Activated CD4-positive, alpha-beta T cell treated with anti-CD3 and anti-CD28 coated beads, Interleukin-10, Interleukin-2, amounts not matched to agents 100 ng/mL and 50 ng/mL, durations not matched to agents 16 hours and 8 hours (primary cell): ENCODE results near the gene IZUMO1.
"Not testable (repeated sequence)": the region's sequence is repeated elsewhere in the genome, so short reads cannot be mapped to it uniquely, and the experiment has no call there.

Experiments used
- DNase-seq: peaks from one replicate; pipeline ENCODE4 v3.0.0-alpha.2; 2020

IZUMO1 gene

DNA sequence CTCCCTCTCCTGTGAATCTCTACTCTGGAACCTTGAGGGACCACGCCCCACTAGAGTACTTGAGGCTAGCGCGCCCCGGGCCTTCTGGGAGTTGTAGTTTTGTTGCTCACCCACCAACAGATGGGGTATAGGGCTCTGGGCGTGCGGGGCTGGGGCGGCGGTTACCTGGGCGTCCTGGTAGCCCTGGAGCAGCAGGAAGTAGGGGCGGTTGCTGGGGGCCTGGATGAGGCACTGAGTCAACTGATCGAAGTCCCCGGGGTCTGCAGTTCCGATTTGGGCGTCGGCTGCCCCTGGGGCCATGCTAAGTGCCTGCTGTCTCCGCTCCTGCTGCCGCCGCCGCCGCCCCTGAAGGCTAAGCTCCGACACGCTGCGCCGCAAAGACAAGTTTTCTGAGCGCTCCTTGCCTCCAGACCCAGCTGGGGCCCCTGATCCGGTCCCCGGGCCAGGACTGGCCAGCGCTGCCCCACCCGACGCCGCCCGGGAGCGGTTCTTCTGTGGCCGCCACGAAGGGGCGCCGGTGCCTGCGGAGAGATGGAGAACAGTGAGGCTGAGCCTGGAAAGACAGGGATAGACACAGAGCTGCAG lies 11.6 kb downstream of the IZUMO1 start:
- DNase-seq = no peak

DNA sequence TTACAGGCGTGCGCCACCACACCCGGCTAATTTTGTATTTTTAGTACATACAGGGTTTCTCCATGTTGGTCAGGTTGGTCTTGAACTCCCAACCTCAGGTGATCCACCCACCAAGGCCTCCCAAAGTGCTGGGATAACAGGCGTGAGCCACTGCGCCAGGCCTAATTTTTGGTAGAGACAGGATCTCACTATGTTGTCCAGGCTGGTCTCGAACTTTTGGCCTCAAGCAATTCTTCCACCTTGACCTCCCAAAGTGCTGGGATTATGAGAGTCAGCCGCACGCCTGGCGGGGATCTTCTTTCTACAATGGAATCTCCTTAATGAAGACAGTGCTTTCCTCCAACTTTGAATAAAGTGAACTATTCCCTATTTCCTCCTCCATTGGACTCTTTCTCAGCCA lies 12.1 kb downstream of the IZUMO1 start:
- DNase-seq = no peak

DNA sequence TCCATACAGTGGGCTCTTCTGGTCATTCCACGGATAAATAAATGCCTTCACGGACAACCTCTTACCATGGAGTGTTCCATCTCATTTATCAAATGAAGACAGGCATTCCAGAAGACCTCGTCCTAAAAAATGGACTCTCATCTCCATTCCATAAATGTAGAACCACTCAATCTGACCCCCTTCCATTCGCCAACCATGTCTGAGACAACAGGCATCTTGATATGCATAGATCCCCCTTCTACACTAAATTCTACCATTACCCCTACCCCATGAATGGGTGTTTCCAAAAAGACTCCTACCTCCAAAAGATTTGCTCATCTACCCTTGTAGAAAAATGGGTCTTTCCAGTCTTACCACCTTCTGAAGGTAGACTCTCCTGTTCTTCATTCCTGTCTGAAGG lies 15.3 kb downstream of the IZUMO1 start:
- no peak for DNase-seq

DNA sequence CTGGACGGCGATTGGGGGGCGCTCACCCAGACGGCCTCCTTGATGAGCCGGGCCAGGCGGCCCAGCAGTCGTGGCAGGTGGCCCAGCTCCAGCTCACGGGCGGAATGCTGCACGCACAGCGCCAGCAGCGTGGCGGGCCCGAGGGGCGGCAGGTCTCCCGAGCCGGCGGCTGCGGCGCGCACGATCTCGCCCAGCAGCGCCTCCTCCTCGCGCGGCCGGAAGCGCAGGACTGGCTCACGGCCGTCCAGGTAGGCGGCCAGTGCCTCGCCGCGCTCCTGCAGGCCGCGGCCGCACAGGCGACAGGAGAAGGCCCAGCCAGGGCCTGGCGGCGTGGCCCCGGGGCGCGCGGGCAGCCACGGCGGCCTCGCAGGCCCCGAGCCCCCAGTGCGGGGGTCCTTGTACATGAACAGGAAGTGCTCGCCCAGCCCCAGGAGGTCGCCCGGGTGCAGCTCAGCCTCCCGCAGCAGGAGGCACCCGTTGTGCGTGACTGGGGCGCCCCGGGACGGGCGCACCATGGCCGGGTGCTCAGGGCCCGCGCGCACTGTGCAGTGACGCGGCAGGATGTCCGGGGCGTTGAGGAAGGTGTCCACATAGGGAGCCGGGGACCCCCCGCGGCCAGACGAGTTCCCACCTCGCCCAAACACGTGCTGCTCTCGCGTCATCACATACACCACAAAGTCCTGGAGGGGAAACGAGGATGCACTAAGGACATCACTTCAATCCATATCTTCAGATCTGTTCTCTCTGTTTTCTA lies 17.6 kb downstream of the IZUMO1 start:
- DNase-seq = no peak

DNA sequence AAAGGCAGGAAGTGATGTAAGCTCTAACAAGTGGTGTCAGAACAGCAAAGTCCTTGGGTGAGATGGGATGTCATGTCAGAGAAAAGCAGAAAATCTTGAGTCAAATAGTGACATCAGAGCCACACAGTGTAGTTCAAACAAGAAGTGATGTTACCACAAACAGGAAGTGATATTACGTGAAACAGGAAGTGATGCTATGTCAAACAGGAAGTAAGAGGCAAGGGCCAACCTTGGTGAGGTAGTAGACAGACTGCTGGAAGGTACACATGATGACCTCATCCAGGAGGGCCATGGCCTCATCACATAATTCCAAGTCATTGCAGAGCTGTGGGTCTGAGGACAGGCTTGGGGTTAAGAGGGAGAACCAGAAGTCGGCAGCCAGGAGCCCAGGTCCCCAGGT lies 20.2 kb downstream of the IZUMO1 start:
- DNase-seq = peak; percentile 69

DNA sequence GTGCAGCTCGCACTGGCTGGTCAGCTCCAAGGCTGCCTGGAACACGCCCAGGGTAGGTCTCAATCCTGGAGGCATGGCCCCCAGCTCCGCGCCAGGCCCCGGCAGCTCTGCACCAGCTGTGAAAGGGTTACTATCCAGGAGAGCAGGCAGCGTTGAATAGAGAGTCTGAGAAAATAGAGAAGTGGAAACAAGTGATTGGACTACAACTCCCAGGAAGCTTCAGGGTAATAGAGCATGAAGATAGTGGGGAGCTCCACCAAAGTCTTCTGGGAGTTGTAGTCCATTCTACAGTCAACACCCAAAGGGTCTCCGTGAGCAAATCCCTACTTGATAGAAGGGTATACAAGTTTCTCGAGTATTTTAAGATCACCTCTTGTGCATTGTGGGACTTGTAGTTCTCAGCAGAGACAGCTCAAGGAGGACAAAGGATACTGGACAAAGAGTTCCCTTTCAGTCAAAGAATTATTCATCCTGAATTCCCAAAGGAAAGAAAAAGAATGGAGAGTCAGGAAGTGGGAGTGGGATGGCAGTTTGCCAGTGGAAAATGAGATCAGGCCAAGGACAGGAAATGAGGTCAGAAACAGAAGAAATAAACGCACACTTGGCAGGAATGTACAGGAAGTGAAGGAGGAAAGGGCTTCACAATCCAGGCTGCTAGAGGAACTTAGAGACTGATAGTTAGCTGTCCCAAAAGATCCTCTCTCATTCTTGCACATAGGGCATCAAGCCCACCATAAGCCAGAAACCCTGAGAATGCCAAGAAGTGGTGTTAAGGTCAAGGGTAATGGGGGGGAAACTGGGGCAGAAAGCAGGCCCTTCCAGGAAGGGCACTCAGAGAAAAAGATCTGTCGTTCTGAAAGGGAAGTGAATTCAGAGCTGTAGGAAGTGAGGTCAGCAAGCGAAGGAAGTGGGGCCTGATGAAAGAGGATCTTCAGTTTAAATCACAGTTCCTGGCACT lies 21.6 kb downstream of the IZUMO1 start:
- DNase-seq = peak; percentile 66

DNA sequence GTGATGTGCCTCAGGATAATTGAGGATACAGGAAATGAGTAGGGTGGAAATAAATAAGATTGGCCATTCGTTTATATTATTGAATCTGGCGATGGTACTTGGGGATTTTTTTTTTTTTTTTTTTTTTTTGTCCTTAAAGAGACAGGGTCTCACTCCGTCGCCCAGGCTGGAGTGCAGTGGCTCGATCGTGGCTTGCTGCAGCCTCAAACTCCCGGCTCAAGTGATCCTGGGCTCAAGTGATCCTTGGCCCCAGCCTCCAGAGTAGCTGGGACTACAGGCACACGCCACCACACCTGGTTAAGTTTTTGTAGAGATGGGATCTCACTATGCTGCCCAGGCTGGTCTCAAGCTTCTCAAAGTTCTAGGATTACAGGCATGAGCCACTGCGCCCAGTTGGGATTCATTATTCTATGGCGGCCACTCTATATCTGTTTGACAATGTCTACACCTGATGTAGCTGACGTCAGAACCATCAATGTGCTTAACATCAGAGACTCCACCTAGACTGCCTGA lies 24.5 kb downstream of the IZUMO1 start:
- no peak for DNase-seq

DNA sequence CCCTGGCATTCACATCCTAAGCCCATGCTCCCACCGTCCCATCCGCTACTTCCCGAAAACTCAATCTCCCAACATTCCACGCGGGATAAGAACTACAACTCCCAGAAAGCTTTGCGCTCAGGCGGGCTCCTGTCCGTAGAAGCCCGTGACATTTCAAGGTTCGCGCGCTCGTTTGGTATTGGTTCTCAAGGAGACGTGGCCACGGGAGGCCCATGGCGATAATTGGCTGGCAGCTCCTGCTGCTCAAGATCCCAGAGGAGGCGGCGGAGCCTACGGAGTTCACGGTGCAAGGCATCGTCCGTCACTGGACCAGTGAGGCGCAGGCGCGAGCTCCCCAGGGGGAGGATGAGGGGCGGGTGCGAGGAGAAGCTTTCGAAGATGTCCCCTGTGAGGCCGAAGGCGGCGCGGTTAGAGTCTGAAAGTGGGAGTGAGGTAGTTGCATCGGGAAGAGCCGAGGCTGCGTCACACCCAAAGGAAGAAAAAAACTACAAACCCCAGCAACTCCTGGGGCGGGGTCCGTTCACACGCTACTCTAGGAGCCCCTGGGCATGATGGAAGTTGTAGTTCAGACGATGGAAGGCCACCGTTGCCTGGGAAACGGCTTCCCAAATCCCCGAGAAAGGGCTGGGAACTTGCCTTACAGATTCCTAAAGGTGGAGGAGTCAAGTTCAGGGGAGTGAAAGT lies 26.0 kb downstream of the IZUMO1 start:
- DNase-seq = peak; percentile 97

DNA sequence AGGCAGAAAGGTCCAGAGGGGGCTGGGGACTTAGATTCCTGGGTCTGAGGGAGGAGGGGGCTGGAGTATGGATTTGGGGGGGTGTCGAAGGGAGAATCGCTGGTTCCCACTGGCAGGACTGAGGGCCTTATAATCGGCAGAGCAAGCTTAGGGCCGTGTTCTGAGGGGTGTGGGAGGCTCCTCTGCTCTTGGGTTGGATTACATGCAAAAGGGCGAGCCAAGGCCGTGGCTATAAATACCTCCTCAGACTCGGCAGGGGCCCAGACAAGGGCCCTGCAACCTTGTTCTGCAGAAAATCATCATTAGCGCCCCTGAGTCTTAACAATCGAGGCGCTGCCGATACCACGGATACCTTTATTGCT lies 26.5 kb downstream of the IZUMO1 start:
- no peak for DNase-seq

DNA sequence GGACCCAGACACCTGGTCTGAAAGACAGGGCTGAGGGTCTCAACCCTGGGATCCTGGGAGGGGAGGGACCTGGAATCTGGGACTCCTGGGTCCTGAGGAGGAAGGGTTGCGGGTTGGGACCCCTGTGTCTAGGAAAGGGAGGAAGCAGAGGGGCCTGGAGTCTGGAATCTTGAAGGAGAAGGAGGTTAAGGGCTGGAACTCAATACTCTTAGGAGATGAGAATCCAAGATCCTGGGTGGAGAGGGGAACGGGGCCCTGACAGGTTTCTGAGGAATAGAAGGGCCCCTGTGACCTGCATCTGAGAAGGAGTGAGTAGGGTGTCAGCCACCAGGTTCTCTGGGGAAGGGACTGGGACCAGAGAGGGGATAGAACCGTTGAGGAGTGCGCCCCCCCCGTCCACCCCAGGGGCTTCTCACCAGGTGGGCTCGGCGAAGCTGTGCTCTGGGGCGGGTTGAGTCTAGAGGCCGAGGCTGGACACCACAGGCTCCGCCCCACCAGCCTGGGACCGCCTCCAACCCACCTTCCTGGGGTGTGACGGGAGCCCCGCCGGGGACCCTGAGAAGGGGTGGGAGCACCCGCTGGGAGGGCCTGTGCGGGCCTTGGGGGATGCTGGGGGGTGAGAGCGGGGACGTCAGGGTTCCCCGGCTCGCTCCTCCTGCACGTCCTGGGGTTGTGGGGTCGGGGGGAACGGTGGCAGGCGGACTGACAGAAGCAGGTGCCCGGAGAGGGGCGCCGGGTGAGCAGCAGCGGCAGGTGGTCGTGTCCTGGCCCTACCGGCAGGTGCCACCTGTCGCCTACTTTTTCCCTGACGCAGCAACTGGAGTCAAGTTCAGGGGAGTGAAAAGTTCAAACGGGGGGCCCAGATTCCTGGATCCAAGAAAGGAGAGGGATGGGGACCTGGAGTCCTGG lies 27.2 kb downstream of the IZUMO1 start, which contains the start of gene MAMSTR:
MAMSTR (minus strand) TSS at position 463 of the 909 bp plus-strand sequence. CDS start 694 bp downstream, outside the sequence.
- no peak for DNase-seq

DNA sequence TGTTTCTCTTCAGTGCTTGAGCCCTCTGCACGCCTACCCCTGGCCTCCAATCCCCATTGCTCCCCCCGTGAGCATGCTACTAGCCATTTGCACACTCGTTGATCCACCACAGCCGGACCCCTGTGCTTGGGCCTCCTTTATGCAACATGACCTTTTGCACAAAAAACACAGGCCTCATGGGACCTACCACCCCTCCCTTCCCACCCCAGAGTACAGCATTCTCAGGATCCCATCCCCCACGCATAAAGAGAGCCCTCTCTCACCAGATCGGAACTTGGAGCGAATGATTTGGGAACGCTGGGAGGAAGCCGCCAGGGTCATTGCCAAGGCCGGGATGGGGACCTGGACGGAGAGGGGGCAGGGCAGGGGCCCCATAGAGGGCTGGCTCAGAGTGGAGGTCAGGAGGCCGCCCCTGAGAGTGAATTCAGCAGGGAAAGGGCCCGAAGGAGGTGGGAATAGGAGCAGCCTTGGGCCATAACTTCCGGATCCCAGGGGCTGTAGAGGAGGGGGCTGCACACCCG lies 27.9 kb downstream of the IZUMO1 start:
- no peak for DNase-seq

DNA sequence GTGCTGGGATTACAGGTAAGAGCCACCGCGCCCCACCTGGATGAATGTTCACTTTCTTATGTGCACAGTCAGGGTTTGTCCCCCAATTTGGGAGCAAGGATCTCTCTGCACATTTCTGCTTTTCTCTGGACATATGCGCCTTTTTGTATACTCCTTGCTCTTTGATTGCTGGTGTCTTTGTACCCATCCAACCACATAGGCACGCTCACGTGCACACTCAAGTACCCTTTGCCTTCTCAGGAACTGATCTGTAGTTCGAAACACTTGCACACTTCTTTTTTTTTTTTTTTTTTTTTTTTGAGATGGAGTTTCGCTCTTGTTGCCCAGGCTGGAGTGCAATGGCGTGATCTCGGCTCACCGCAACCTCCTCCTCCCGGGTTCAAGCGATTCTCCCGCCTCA lies 28.6 kb downstream of the IZUMO1 start:
- DNase-seq = not testable (repeated sequence)

DNA sequence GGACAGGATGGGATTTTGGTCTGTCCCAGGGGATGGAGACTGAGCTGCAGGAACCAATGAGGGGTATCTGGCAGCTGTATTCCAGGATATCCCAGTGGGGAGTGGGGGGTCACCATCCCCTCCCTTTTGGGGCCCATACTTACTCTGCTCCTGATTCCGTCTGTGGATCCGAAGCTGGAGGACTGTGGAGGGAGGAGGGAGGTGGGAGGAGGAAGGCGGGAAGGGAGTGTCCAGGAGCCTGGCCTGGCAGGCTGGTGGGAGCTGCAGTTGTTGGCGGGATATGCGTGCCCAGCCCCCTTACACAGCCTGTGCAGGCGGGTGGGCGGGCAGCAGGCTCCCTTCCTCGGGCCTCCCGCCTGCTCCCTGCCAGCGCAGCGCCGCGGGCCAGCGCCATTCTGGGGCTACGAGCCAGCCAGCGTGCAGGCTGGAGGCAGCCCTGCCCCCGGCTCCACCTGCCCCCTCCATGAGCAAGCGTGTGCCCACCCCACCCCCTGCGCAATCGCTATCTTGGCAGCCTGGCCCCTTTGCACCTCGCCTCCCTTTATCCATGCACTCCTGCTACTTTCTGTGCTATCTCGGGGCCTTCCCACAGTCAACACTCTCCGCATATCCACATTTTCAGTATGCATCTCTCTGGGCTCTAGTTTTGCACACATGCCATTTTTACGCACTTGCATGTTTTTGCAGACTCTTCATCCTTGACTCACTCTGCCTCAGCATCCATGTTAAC lies 30.0 kb downstream of the IZUMO1 start:
- no peak for DNase-seq

DNA sequence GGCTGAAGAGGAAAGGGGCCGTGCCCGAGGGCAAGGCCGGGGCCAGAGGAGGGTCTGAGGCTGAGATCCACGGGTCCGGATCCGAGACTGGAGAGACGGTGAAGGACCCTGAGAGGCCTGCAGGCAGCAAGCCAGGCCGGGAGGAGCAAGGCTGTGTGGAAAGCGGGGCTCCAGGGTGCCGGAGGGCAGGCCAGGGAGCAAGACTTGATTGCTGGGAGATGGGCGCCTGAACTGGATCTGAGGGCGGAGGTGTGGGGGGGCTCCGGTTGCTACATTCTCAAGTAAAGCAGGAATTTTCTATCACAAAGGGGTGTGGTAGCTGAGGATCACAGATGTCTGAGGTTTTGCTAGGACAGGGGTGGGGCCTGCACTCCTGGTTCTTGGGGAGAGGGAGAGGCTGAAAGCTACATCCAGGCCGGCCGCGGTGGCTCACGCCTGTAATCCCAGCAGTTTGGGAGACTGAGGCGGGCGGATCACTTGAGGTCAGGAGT lies 31.0 kb downstream of the IZUMO1 start:
- no peak for DNase-seq

DNA sequence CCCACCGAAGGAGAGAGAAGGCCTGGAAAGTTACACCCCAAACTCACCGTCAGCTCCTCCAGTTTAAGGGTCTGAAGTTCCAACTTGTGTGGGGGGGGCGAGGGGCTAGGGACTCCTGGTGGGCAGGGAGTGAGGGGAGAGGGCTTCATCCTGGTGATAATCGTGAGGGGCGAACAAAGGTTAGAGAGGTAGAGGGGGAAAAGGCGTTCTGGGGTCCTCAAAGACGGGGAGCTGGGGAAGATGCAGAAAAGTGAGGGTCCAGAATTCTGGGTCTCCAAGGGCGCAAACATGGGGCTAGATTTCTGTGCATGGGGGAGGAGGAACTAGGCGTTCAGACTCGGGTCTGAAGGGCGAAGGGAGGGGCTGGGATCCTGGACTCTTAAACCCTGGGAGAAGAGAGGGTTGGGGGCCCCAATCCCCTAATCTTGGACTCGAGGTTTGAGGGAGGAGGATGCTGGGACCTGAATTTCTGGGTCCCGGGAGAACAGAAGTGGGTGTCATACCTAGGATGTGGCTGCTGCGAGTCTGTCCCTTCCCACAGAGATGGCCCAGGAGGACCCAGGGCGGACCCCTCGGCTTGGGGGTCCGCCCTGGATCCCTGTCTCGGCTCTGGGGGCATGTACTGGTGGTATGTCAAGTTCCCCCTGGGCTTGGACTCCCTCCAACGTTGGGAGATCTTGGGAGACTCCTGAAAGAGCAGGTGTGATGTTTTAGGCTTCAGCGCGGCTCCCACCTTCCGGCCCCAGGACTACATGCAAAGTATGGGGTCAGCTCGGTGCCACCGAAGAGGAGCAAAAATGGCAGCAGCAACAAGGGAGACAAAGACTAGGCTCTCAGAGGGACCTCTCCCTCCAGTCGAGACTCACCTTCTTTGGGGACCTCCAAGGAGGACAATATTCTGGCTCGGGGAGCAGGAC lies 31.7 kb downstream of the IZUMO1 start:
- no peak for DNase-seq

DNA sequence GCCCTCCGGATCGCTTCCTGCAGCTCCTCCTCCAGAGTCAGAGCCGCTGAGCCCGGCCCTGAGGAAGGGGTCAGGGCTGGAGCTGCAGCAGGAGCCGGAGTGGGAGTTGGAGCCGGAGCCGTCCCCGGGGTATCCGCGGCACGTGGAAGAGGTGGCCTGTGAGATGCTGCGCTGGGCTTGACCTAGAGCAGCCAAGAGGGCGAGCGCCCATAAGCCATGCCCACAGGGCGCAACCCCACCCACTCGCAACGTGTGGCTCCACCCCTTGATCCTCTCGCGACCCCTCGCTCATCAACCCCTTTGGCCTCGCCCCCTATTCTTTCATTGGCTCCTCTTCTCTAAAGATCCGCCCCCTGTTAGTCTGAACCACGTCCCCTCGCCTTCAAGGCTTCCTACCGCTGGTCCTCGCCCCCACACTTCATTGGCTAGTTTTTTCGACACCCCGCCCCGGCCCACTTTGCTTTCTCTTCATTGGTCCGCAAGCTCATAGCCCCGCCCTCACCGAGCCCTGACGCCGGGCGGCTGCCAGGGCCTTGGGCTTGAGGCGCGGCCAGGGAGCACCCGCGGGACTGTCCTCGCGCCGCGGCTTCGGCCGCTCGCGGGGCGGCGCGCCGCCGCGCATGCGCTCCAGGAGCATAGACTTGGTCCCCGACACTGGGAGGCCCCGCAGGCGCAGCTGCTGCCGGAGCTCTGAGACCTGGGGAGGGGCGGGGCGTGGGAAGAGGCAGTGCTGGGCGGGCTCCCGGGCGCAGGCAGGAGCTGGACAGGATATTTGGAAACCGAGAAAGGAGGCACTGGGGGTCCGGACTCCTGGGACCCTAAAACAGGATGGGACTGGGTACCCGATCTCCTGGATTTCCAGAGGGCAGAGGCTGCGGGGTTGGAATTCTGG lies 32.6 kb downstream of the IZUMO1 start:
- peak; percentile 98 for DNase-seq

DNA sequence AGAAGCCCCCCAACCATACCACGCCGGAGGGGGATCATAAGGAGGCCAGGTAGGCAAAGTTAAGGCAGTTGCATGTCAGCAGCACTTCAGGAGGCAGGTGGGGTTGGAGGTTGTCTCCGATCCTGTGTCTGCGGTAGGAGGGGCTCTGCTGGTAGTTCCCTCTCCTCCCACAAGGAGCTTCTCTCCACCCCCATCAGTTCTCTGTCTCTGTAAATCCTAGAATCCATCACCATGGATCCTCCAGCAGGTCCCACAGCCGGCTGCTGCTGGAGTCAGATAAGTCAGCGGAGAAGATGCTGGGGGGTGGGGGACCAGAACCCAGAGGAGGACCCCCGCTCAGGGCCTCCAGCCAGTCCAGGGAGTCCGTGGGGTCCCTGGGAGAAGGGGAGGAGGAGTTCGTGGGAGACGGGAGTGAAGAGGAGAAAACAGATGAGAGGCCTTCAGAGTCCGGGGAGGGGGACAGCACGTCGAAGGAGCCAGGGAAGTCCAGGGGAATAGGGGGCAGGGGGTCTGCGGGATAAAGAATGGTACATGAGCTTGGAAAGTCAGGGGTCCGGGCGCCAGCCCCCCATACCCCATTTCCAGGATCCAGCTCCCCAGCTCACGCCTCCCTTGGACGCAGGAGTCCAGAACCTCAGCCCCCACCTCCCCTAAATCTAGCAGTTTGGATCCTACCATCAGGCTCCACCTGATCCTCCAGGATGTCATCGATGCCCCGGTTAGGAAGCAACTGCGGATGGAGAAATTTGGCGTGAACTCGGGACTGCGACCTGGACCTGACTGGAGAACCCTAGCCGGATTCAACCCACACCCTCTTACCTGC lies 33.5 kb downstream of the IZUMO1 start:
- DNase-seq = no peak
